Activated gamma-delta T cell treated with Interleukin-2 at 50 U/mL for 16 hours (primary cell): Measurements from ENCODE around the gene FOXI1.

Experiments used
- DNase-seq: peaks from one replicate; pipeline ENCODE4 v3.0.0-alpha.2; 2020

The FOXI1 gene

DNA sequence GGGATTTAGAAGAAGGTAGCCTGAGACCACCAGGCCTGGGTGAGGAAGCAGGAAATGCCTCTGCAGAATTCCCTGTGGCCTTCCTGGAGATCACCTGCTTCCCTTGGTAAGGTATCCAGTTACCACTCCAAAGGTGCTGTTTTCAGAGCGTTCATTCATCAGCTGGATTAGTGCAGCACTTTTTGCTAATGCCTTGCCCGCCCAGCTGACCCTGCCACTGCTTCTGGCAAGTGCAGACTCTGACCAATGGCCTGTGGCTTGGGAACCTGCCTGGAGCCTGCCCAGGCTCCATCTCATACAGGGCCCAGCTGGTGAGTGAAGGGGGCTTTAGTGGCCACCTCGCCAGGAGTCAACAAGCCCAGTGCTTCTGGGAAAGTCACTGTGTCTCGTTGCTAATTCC is 48.6 kb downstream of the FOXI1 start:
- DNase-seq: no peak

DNA sequence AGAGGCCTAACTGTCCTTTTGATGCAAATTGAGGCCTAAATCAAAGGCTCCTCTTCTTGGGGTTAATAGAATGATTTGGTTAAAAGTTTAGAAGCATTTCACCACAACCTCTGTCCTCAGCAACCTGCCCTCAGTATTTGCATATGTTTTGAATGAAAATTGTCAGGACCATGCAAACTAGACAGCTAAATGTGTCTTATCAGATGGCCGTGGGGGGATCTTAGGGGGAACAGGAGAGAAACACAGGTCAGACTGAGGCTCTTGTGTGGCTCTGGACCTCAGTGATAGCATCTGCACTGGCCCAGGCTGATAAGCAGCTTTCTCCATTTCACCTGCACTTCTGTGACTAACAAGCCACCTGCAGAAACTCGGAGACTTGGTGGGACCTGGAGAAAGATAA is 49.0 kb downstream of the FOXI1 start:
- no peak for DNase-seq

DNA sequence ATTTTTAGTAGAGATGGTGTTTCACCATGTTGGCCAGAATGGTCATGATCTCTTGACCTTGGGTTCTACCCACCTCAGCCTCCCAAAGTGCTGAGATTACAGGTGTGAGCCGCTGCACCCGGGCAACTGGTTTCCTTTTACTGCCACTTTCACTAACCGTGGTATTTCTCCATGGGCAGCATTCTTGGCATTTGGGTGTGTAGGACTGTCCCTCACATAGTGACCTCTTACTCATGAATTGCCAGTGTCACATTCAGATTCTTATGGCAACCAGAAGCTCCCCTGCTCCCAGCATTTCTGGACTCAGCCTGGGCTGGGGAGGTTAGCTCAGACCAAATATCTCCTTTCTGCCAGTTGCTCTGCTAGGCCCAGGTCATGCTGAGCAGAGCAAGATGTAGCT is 50.1 kb downstream of the FOXI1 start:
- DNase-seq: no peak

DNA sequence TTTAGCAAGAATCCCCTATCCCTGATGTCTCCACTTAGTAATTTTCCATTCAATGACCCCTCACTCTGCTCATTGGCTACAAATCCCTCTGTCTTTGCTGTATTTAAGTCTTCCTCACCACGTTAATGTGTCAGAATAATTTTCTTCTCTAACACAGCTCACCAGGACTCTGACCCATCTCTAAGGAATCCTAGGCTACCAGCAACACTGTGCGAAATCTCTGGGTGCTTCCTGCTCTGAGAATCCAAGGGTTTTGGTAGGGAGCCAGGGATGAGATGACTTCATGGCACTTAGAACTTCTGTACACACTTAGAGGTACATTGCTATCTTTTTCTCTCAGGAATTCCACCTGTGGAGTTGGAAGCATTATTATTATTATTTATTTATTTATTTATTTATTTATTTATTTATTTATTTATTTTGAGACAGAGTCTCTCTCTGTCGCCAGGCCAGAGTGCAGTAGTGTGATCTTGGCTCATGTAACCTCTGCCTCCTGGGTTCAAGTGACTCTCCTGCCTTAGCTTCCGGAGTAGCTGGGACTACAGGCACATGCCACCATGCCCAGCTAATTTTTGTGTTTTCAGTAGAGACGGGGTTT is 53.5 kb downstream of the FOXI1 start:
- no peak for DNase-seq
